GM19468 (cell line): Measurements from ENCODE around the gene LILRA6.
A peak's percentile ranks its signal among the peaks of the same experiment; 100 is the strongest.
"Not testable (repeated sequence)": the region's sequence is repeated elsewhere in the genome, so short reads cannot be mapped to it uniquely, and the experiment has no call there.

ENCODE experiments used
- ATAC-seq: cut with Tn5 transposase; IDR thresholded peaks from one replicate; pipeline ENCODE4 v1.9.1; 2021; ENCODE audit warnings: mild to moderate bottlenecking, moderate library complexity, moderate number of reproducible peaks; ENCODE audit not compliant: unreplicated experiment; ENCODE audit errors: extremely low read depth

Gene LILRA6

DNA sequence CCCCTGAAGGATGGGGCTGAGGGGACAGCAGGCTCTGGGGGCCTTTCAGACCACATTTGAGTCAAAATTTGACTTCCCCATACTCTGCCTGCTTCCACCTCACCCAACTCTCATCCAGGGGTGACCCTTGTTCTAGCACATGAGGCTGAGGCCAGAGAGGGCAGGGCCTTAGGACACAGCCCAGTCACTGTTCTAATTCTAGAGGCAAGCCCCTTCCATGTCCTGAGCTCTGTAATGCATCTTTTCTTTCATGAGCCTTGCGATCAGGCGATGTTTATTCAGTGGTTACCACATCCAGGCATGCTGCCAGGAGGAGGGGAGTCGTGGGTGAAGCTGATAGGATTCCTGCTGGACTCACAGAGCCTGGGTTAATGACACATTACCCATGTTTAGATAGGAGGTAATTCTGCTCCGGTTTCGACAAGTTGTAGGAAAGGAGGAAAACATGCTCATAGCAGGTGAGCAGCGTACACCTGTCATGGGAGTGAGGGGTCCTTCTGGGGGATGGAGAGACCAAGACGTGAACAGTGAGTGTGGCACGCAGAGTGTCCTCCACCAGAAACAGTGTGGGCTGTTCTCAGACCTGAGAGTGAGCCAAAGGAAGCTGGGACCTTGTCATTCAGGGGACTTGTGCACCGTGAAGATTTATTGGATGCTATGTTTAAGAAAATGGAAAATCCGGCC lies 32.6 kb downstream of the LILRA6 start:
- ATAC-seq = no peak

DNA sequence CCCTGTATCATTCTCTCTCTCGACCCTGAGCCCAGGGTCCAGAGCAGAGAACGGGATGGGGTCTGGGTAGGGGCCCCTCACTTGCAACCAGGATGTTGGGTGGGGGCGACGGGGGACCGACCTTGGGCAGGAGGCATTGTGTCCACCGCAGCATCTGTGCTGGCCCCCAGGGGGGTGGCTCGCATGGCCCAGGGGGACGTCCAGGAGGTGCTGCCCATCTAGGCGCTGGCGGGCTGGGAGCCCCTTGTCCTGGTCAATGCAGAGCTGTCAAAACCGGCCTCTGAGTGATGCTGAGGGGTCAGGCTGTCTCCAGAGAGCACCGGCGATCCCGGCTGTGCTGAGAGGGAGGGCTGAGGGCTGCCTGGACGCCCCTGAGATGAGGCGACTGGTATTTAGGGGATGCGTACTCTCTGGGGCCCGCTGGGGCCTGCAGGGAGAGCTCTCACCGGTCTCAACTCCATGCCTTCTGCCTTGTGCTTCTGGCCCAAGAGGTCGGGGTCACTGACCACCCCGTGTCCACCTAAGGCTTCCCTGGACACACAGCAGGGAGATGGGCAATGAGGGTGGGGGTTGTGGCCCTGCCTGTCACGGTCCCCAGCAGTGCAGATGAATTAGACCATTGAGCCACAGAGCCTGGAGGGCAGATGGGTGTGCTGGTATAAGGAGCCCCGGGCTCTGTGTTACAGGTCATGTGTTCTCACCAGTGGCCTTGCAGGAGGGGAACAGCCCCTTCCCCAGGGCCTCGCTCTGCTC lies 33.4 kb downstream of the LILRA6 start:
- no peak for ATAC-seq

DNA sequence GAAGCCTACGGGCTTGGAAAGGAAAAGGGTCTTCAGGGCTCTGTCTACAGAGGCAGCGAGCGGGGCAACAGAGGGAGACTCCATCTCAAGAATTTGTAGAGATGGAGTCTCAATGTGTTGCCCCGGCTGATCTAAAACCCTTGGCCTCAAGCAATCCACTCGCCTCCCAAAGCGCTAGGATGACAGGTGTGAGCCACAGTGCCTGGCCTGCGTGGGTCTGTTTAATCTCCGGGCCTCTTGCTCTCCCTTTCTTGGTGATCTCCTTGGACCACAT lies 33.9 kb downstream of the LILRA6 start:
- ATAC-seq = no peak

DNA sequence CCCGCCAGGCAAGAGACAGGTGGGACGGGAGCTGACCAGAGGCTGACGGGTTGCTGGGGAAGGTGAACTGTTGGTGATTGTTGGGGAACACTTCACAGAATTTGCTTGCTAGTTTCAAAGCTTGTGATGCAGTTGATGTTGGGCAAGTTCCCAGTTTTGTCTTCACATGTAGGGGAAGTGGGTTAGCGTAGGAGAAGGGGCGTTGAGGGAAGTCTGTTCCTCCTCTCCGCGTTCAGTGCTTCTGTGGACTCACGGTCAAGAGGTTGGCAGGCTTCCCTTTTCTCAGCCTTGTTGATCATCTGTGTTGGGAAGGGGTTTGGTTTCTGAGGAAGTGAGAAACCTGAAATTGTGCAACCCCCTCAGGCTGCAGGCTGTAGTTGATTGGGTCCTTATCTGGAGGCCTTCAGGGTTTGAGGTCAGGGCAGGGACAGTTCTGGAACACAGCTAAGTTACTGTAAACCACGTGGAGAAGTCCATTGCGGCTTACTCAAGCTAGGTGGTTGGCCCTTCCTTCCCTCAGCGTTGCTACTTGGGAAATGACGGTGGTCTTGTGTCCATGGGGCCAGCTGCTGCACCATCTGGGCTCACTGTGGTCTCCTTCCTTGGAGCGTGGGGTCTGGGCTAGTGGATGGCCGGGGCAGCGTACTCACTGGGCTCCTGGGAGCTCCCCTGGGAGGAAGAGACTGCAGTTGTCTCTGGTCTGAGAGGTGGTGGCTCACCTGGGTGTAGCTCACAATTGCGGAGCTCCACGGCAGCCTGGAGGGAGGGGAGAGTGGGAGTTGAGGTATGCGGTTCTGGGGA lies 34.4 kb downstream of the LILRA6 start:
- no peak for ATAC-seq

DNA sequence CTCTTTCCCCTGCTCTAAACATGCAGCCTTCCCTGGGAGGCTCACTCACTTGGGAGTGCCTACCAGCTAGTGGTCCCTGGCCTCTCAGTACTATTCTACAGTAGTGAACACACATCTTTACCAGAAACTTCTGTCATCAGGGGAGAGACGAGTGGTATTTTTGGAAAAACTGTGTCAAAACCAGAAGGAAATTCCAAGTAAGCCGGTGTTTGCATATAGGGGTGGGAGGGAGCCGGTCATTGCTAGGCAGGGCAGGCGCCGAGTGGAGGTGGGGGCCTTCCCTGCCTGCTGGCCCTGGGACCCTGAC lies 35.0 kb downstream of the LILRA6 start:
- no peak for ATAC-seq

DNA sequence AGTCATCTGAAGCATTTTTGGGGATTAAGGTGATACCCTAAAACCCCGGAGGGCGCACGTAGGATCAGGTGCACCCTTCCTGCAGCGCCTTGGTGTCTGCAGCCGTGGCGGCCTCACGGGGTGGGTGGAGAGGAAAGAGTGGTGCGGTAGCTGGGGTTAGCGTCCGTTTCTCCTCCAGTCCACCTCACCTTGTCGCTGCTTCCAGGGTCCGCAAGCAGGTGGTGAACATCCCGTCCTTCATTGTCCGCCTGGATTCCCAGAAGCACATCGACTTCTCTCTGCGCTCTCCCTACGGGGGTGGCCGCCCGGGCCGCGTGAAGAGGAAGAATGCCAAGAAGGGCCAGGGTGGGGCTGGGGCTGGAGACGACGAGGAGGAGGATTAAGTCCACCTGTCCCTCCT lies 35.4 kb downstream of the LILRA6 start:
- not testable (repeated sequence) for ATAC-seq

DNA sequence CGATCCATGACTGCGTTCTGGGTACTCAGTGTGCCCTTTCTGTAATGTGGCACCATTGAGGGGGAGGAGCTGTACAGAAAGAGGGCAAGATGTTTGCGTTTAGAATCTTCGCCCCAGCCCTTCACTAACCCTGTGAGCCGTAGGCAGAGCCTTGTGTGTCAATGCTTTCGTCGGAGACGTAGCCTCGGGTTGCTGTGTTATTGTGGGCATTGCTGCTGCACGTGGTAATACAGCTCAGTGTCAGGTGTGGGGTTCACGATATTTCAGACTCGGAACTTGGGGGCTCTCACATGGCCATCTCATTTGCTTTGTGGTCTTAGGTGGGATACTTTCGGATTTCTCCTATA lies 35.8 kb downstream of the LILRA6 start:
- ATAC-seq = no peak

DNA sequence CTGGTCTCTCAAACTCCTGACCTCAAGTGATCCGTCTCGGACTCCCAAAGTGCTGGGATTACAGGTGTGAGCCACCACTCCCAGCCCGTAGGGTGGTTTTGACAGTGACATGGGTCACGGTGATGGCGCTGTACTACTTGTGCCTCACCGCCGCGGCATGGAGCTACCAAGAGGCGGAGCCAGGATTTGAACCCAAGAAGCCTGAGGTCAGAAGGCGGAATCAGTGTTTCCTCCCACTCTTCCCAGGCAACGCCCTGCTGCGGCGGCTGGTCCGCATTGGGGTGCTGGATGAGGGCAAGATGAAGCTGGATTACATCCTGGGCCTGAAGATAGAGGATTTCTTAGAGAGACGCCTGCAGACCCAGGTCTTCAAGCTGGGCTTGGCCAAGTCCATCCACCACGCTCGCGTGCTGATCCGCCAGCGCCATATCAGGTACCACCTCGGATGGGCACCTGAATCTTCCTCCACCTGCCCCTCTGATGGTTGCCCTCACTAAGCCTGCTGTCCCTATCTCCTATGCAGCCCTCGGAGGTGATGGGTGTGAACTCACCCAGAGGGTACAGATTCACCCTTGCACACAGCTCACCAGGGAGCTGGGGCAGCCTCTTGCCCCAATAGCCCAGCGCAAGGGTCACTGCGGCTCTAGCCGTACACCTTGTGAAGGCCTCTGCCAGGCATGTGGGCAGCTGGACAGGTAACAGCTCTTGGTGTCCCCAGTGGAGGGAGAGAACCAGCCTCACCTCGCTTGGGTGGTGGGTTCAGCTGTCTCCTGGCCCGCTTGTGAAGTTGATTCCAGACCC lies 36.4 kb downstream of the LILRA6 start:
- ATAC-seq = no peak

DNA sequence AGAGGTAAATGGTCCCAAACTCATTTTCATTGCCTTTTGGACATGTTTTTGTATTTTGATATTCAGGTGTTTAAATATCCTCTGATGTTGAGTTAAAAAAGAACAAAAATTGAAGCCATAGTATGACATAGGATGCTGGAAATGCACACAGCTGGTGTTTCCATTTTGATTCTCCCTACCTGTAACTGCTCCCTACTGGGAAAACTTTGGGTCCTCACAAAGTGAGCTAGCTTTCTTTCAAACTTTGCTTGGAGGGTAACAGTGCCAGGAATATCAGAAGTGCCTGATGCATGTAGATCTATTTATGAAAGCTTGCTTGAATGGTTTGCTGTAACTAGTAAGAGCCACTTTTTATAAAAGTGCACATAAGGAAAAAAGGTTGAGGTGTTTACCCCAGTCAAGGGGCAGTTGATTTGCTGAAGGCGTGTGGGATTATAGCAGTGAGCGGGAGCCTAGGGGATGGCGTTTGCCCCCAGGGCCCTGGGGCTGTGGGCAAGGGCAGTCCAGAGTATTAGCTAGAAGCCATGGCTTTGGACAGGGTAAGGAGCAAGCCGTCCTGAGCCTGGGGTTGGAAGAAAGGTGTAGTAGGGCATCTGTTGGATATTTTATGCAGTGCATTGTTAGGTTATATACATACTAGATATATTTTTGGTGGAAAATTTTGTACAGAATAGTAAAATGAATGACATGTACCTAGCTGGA lies 37.7 kb downstream of the LILRA6 start:
- ATAC-seq = no peak

DNA sequence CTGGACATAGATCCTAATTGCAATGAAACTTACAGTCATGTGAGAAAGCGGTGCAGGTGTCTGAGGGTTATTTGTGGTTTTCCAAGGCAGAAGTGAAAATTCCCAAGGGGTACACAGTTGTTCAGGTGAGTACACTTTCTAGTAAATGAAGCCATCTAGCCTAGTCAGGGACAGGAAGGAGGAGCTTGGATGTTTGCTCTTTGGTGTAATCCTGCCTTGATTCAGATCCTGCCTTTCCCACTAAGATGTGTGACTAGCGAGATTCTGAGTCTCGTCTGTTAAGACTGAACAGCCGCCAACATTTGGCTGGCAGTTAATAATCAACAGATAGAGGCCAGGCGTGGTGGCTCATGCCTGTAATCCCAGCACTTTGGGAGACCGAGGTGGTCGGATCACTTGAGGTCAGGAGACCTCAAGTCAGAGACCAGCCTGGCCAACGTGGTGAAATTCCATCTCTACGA lies 39.4 kb downstream of the LILRA6 start:
- ATAC-seq = no peak

DNA sequence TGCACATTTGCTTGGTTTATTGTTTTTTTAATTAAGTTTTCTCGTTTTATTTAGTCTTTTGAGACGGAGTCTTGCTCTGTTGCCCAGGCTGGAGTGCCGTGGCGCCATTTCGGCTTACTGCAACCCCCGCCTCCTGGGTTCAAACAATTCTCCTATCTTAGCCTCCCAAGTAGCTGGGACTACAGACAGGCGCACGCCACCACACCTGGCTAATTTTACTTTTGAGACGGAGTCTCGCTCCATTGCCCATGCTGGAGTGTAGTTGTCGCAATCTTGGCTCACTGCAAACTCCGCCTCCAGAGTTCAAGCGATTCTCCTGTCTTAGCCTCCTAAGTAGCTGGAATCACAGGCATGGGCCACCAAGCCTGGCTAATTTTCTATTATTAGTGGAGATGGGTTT lies 40.6 kb downstream of the LILRA6 start:
- no peak for ATAC-seq

DNA sequence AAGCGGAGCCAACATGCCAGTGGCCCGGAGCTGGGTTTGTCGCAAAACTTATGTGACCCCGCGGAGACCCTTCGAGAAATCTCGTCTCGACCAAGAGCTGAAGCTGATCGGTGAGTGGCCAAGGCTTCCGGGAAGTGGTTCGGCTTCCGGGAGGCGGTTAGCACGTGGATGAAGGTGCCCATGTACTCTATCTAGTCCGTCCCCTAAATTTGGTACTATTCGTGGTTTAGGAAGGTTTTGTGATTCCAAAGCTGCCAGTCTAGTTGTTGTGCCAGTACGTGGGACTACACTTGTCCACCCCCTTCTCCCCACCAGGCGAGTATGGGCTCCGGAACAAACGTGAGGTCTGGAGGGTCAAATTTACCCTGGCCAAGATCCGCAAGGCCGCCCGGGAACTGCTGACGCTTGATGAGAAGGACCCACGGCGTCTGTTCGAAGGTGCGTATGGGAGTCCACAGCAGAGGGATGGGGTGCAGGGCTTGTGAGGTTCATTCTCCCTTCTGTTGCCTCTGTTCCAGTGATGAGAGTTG lies 41.4 kb downstream of the LILRA6 start:
- no peak for ATAC-seq

DNA sequence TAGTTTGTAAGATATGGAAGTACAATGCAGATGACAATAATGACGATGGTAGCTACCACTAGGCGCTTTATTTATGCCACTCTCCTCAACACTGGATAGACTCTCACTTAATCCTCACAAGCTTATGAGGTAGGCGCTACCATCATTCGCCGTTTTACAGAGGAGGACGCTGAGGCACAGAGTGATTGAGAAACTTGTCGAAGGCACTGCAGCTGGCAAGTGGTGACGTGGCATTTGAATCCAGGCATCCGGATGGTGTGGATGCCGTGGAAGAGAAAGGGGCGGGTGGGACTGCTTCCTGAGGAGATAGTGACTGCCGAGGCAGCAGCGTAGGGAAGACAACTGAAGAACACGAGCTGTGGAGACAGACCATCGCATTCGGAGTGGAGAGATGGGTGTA lies 43.2 kb downstream of the LILRA6 start:
- ATAC-seq = no peak

DNA sequence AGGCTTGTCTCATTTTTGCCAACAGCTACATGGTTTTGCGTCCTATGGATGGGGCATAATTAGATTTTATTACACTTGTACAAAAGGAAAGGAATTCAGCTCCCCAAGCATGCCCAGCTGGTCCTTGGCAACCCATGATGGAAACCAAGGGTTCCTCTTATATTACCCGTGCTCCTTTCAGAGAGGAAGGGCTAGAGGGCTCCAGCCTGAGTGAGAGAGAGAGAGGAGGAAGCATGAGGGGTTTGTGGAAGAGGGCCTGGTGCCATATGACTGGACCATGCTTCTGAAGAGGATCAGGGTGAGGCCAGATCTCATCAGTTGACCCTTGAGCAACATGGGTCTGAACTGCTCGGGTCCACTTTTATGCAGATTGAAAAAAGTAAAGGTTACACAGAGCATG lies 45.5 kb downstream of the LILRA6 start:
- no peak for ATAC-seq

DNA sequence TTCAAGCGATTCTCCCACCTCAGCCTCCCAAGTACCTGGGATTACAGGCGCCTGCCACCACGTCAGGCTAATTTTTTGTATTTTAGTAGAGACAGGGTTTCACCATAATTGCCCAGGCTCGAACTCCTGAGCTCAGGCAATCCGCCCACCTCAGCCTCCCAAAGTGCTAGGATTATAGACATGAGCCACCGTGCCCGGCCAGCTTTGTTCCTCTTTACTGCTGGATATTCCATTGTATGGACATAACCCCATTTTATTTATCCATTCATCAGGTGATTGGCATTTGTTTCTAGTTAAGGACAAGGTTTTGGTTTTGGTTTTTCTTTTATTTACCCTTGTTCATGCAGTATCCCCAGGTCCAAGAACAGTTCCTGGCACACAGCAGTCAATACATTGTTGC lies 46.1 kb downstream of the LILRA6 start:
- ATAC-seq = no peak

DNA sequence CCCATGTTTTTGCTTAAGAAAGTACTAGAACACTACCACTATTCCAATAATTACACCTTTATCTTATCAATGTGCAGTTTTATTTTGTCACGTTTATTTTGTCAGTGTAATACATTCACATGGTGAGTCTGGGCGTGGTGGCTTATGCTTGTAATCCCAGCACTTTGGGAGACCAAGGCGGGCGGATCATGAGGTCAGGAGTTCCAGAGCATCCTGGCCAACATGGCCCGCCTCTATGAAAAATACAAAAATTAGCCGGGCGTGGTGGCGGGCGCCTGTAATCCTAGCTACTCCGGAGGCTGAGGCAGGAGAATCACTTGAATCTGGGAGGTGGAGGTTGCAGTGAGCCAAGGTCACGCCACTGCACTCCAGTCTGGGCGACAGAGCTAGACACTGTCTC lies 48.1 kb downstream of the LILRA6 start:
- ATAC-seq = not testable (repeated sequence)

DNA sequence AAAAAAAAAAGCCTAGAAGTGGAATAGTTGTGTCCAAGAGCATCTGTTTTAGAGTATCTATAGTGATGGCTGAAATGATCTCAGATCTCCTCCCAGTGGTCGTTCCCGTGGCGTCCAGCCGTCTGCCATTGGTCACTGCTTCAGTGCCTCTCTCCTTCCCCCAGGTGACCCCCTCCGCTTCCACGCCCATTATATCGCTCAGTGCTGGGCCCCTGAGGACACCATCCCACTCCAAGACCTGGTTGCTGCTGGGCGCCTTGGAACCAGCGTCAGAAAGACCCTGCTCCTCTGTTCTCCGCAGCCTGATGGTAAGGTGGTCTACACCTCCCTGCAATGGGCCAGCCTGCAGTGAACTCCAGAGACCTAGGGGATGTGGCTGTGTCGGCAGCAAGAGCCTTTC lies 49.6 kb downstream of the LILRA6 start:
- ATAC-seq = no peak

DNA sequence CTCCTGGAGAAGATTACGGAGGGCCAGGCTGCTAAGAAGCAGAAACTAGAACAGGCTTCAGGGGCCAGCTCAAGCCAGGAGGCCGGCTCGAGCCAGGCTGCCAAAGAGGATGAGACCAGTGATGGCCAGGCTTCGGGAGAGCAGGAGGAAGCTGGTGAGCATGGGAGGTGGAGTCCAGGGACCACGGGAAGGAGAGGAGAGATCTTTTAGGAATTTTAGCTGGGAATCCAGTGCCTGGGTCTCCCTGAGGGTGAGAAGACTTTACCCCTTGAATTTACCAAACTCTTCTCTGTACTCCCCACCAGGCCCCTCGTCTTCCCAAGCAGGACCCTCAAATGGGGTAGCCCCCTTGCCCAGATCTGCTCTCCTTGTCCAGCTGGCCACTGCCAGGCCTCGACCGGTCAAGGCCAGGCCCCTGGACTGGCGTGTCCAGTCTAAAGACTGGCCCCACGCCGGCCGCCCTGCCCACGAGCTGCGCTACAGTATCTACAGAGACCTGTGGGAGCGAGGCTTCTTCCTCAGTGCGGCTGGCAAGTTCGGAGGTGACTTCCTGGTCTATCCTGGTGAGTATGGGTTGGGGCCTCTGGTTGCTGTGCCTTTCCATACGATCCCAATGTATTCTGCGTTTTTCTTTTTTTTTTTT lies 50.7 kb downstream of the LILRA6 start:
- no peak for ATAC-seq

DNA sequence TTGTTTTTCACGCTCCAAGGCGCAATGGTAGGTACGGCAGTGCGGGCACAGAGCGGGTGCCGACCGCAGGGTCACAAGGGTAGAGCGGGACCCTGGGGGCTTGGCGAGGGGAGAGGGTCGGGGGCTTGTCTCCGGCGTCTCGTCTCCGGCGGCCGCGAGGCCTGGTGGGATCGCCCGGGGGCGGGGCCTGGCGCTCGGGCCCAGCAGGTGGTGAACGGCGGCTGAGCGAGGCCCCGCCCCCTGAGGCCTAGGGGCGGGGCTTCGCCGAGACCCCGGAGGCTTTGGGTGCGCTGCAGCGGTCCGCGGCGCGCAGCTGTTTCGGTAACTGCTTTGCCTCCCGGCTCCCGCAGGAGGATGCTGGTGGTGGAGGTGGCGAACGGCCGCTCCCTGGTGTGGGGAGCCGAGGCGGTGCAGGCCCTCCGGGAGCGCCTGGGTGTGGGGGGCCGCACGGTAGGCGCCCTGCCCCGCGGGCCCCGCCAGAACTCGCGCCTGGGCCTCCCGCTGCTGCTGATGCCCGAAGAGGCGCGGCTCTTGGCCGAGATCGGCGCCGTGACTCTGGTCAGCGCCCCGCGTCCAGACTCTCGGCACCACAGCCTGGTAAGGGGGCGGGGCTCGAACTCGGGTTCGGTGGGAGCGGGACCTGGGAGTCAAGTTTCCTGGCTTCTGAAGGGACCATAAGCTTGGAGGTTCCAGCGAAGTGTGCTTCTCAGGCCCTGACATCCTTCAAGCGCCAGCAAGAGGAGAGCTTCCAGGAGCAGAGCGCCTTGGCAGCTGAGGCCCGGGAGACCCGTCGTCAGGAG lies 51.4 kb downstream of the LILRA6 start, which contains the start of gene TSEN34:
TSS of gene TSEN34 (plus strand) at position 298 of the 800 bp plus-strand sequence. CDS start at position 355, 57 bp downstream.
- ATAC-seq = peak; percentile 12
